Measurements from ENCODE around the gene UBE4A.

DNA sequence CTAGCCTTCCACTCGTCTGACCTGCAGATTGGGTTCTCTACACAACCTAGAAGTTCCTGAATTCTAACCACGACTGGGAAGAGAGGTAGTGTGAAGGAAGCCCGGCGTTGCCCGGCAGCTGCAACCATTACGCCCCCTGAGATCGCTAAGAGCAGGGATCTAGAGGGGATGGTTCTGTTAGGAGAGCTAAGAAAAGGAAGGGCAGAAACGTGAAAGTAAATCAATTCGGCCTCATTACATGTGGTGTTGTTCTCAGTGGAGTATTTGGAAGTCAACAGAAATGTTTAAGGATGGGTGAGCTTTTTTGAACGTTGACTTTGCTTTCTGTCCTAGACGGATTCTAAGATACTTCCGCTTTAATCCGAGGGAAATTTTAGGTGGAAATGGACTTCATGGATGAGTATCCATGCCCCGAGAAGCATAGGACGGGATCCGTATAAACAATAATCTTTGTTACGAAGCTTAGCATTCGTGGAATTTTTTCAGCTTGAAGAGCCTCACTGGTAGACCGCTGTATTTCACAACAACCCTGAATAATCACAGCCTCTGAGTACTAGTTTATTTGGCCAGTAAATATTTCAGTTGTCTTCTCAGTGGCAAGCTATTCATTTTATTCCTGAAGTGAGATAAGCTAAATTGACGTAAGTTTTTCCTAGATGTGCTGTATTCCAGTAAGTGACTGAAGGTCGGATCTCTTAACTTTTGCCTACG is 42.6 kb downstream of the UBE4A start:
- TF ChIP-seq ZNF699 (CRISPR knock-in tag; IDR thresholded peaks at IDR 0.05; ENCODE audit: insufficient replicate concordance) (no peak), SUPT5H (IDR thresholded peaks at IDR 0.05) (no peak), TAF15 (IDR thresholded peaks at IDR 0.05; ENCODE audit: low read depth, low read length) (no peak), CTCF (IDR thresholded peaks at IDR 0.05 in 2 of 3, conservative IDR thresholded peaks at IDR 0.05 in 1 of 3; ENCODE audit: insufficient read depth in 2 of 3, low read depth in 1 of 3, low read length in 3 of 3) (no peak), LEF1 (IDR thresholded peaks at IDR 0.05) (no peak), ZFPM2 (CRISPR knock-in tag; IDR thresholded peaks at IDR 0.05) (no peak), POLR2AphosphoS5 (IDR thresholded peaks at IDR 0.05; ENCODE audit: control insufficient read depth, insufficient read depth, low read depth, low read length) (no peak), HDAC6 (IDR thresholded peaks at IDR 0.05; ENCODE audit: low read depth, low read length) (no peak)
- TF ChIP-seq, protein P1, sequence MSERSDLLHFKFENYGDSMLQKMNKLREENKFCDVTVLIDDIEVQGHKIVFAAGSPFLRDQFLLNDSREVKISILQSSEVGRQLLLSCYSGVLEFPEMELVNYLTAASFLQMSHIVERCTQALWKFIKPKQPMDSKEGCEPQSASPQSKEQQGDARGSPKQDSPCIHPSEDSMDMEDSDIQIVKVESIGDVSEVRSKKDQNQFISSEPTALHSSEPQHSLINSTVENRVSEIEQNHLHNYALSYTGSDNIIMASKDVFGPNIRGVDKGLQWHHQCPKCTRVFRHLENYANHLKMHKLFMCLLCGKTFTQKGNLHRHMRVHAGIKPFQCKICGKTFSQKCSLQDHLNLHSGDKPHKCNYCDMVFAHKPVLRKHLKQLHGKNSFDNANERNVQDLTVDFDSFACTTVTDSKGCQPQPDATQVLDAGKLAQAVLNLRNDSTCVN (CRISPR knock-in tag; IDR thresholded peaks at IDR 0.05): no peak
- TF ChIP-seq, protein P2, sequence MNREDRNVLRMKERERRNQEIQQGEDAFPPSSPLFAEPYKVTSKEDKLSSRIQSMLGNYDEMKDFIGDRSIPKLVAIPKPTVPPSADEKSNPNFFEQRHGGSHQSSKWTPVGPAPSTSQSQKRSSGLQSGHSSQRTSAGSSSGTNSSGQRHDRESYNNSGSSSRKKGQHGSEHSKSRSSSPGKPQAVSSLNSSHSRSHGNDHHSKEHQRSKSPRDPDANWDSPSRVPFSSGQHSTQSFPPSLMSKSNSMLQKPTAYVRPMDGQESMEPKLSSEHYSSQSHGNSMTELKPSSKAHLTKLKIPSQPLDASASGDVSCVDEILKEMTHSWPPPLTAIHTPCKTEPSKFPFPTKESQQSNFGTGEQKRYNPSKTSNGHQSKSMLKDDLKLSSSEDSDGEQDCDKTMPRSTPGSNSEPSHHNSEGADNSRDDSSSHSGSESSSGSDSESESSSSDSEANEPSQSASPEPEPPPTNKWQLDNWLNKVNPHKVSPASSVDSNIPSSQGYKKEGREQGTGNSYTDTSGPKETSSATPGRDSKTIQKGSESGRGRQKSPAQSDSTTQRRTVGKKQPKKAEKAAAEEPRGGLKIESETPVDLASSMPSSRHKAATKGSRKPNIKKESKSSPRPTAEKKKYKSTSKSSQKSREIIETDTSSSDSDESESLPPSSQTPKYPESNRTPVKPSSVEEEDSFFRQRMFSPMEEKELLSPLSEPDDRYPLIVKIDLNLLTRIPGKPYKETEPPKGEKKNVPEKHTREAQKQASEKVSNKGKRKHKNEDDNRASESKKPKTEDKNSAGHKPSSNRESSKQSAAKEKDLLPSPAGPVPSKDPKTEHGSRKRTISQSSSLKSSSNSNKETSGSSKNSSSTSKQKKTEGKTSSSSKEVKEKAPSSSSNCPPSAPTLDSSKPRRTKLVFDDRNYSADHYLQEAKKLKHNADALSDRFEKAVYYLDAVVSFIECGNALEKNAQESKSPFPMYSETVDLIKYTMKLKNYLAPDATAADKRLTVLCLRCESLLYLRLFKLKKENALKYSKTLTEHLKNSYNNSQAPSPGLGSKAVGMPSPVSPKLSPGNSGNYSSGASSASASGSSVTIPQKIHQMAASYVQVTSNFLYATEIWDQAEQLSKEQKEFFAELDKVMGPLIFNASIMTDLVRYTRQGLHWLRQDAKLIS (CRISPR knock-in tag; IDR thresholded peaks at IDR 0.05): peak; percentile 63; the same call in 1 of the 2 replicates
- TF ChIP-seq, protein P3, sequence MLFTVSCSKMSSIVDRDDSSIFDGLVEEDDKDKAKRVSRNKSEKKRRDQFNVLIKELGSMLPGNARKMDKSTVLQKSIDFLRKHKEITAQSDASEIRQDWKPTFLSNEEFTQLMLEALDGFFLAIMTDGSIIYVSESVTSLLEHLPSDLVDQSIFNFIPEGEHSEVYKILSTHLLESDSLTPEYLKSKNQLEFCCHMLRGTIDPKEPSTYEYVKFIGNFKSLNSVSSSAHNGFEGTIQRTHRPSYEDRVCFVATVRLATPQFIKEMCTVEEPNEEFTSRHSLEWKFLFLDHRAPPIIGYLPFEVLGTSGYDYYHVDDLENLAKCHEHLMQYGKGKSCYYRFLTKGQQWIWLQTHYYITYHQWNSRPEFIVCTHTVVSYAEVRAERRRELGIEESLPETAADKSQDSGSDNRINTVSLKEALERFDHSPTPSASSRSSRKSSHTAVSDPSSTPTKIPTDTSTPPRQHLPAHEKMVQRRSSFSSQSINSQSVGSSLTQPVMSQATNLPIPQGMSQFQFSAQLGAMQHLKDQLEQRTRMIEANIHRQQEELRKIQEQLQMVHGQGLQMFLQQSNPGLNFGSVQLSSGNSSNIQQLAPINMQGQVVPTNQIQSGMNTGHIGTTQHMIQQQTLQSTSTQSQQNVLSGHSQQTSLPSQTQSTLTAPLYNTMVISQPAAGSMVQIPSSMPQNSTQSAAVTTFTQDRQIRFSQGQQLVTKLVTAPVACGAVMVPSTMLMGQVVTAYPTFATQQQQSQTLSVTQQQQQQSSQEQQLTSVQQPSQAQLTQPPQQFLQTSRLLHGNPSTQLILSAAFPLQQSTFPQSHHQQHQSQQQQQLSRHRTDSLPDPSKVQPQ (CRISPR knock-in tag; IDR thresholded peaks at IDR 0.05; ENCODE audit: borderline replicate concordance): no peak

Measured in K562 (cell line).